NCI-H524 (cell line): ENCODE data around the gene RAB13.

Experiments used
- DNase-seq, 2 experiments: peaks; one replicate each; lab custom pipeline; 2025; lab: John Stamatoyannopoulos, UW

RAB13 gene

DNA sequence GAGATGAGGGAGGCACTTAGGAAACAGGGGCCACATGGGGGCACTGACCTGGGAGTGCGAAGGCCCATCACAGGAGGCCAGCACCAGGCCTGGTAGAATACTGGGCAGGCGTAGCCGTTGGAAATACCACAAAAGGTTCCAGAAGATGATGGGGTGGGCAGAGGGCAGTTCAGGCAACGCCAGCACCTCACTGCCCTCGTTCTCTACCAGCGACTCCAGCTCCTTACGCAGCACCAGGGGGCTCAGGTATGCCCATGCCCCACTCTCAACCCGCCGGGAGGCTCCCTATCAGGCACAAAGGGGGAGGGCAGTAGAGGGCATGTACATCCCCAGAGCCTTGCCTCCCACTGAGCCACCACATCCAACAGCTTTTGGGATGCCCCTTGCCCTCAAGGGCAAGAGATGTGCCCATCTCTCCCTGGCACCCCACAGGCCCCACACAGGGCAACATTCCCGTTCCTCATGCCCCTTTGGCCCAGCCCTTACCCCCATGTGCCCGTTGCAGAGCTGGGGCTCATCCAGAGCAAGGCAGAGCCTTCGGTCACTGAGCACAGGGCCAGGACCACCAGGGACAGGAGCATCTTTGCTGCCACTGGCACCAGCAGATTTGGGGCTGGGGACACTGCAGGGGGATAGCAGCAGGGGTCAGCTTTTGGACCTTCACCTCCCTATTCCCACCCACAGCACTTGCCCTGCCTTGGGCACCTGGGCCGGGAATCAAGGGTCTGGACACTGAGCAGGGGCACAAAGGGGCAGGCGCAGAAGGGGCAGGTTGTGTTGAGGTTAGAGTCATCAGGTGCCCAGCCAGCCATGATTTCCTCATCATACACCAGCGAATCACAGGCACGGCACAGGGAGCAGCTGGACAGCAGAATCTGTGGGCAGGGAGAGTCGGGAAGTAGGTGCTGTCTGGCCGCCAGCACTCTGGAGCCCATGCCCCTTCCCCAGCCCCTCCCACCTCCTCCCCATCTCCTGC lies 53.7 kb downstream of the RAB13 start:
- DNase-seq = no peak
